Neural cell (in vitro differentiated cells): ENCODE measurements around the gene MAGOHB. TPM values are rescaled to one million over a fixed set of nuclear protein-coding genes. Genes with fewer than 3 reads are reported as not detected.

Experiments
- H2AFZ ChIP-seq: fragments of 200-600, 300-800 bp; sonication (generic), shearing (Covaris generic); 2 replicates; pipeline ENCODE4 v1.6.0; 2014; ENCODE audit warnings: low read depth, mild to moderate bottlenecking, antibody characterized with exemption, low read length, moderate library complexity
- H3F3A ChIP-seq: fragments of 200-600 bp; shearing (Covaris generic); 2 replicates; pipeline ENCODE4 v1.6.1; 2016; ENCODE audit warnings: mild to moderate bottlenecking, moderate library complexity, mixed read lengths, antibody characterized with exemption, low read length; ENCODE audit not compliant: insufficient read depth, poor library complexity, severe bottlenecking
- H3K27ac ChIP-seq: fragments of 200-600, 300-800 bp; sonication (generic), shearing (Covaris generic); 2 replicates; pipeline ENCODE4 v1.5.1; 2014; ENCODE audit warnings: mild to moderate bottlenecking, low read length, moderate library complexity
- H3K27me3 ChIP-seq: fragments of 300-800, 200-600 bp; sonication (generic), shearing (Covaris generic); 2 replicates; pipeline ENCODE4 v1.6.0; 2014; ENCODE audit warnings: mild to moderate bottlenecking, low read depth, low read length, moderate library complexity; ENCODE audit not compliant: insufficient read depth
- H3K36me3 ChIP-seq: fragments of 300-800, 200-600 bp; sonication (generic), shearing (Covaris generic); 2 replicates; pipeline ENCODE4 v1.5.1; 2014; ENCODE audit warnings: mild to moderate bottlenecking, antibody characterized with exemption, low read length, moderate library complexity; ENCODE audit not compliant: insufficient read depth
- H3K4me2 ChIP-seq: fragments of 300-800, 200-600 bp; sonication (generic), shearing (Covaris generic); 2 replicates; pipeline ENCODE4 v1.6.0; 2014; ENCODE audit warnings: mild to moderate bottlenecking, low read length
- H3K4me3 ChIP-seq: fragments of 300-800, 200-600 bp; sonication (generic), shearing (Covaris generic); 2 replicates; pipeline ENCODE4 v1.5.1; 2014; ENCODE audit warnings: mild to moderate bottlenecking, low read length, moderate library complexity
- H3K79me2 ChIP-seq: fragments of 200-600 bp; shearing (Covaris generic); replicated peaks from 2 replicates; pipeline ENCODE4 v1.6.0; 2014; ENCODE audit warnings: mild to moderate bottlenecking, low read length, moderate library complexity; ENCODE audit not compliant: insufficient read depth
- H3K9ac ChIP-seq: fragments of 300-800, 200-600 bp; sonication (generic), shearing (Covaris generic); 2 replicates; pipeline ENCODE4 v1.6.1; 2016; ENCODE audit warnings: mild to moderate bottlenecking, low read length, mixed read lengths
- H3K9me2 ChIP-seq: fragments of 200-600 bp; shearing (Covaris generic); 2 replicates; pipeline ENCODE4 v1.6.1; 2016; ENCODE audit warnings: mild to moderate bottlenecking, low read length, mixed read lengths; ENCODE audit not compliant: insufficient read depth
- H3K9me3 ChIP-seq: fragments of 200-600, 300-800 bp; sonication (generic), shearing (Covaris generic); 2 replicates; pipeline ENCODE4 v1.6.1; 2016; ENCODE audit warnings: mild to moderate bottlenecking, mixed run types, low read length, moderate library complexity, mixed read lengths
- H4K20me1 ChIP-seq: fragments of 200-600 bp; shearing (Covaris generic); 2 replicates; pipeline ENCODE4 v1.6.1; 2016; ENCODE audit warnings: mild to moderate bottlenecking, mixed run types; ENCODE audit not compliant: insufficient read depth
- CTCF ChIP-seq: fragments of 450-650 bp; IDR thresholded peaks from 2 replicates; pipeline ENCODE4 v1.5.1; 2014; ENCODE audit warnings: antibody characterized with exemption, mild to moderate bottlenecking, moderate library complexity; ENCODE audit not compliant: poor library complexity, severe bottlenecking
- EP300 ChIP-seq: fragments of 450-650 bp; conservative IDR thresholded peaks from 2 replicates; pipeline ENCODE4 v1.6.1; 2014; ENCODE audit warnings: antibody characterized with exemption, mild to moderate bottlenecking, moderate library complexity; ENCODE audit not compliant: poor library complexity, severe bottlenecking
- EZH2 ChIP-seq: fragments of 200-600, 300-800 bp; shearing (Covaris generic), sonication (generic); IDR thresholded peaks from 2 replicates; pipeline ENCODE4 v1.6.1; 2014; ENCODE audit warnings: antibody characterized with exemption, low read length, borderline replicate concordance, mild to moderate bottlenecking; ENCODE audit not compliant: insufficient read depth, poor library complexity, severe bottlenecking
- MXI1 ChIP-seq: fragments of 450-650 bp; conservative IDR thresholded peaks from 2 replicates; pipeline ENCODE4 v1.6.1; 2014; ENCODE audit warnings: antibody characterized with exemption, mild to moderate bottlenecking; ENCODE audit not compliant: poor library complexity, severe bottlenecking
- POLR2AphosphoS5 ChIP-seq: IDR thresholded peaks from 2 replicates; pipeline ENCODE4 v1.6.1; 2012
- RAD21 ChIP-seq: fragments of 450-650 bp; conservative IDR thresholded peaks from 2 replicates; pipeline ENCODE4 v1.6.1; 2014; ENCODE audit warnings: antibody characterized with exemption, mild to moderate bottlenecking, moderate library complexity
- SMC3 ChIP-seq: fragments of 450-650 bp; conservative IDR thresholded peaks from 2 replicates; pipeline ENCODE4 v1.6.1; 2014; ENCODE audit warnings: antibody characterized with exemption, mild to moderate bottlenecking, moderate library complexity; ENCODE audit not compliant: poor library complexity
- TAF1 ChIP-seq: IDR thresholded peaks from 2 replicates; pipeline ENCODE4 v1.6.1; 2012; ENCODE audit warnings: low read depth
- polyA plus RNA-seq: library from polyadenylated mRNA; depleted of rRNA; stranded (reverse); fragments of >200 nt; gene quantifications from 2 replicates; pipeline ENCODE4 v1.2.3, GENCODE V29; 2014
- TF ChIP-seq, protein P1 (sequence below): IDR thresholded peaks from 2 replicates; pipeline ENCODE4 v1.6.1; 2012; ENCODE audit warnings: borderline replicate concordance

Gene MAGOHB
- polyA plus RNA-seq, 1 donor from 2014 or later = 43.3 TPM

GRCh38 chr12:10617863-10618262 is 4.5 kb upstream of the MAGOHB start:
- no peaks in the 10 kb centered on the region for H3K9me3 ChIP-seq
- H3K36me3 ChIP-seq = no peaks in the 10 kb centered on the region
- H2AFZ ChIP-seq = no peak overlapping the region
- H3K9me2 ChIP-seq = no peaks in the 10 kb centered on the region
- peaks cover 4% of the 10 kb centered on the region for H3K79me2 ChIP-seq
- no peak overlapping the region for H3K27ac ChIP-seq
- H3K4me2 ChIP-seq = no peak overlapping the region
- H3K27me3 ChIP-seq = no peaks in the 10 kb centered on the region
- no peaks in the 10 kb centered on the region for H3F3A ChIP-seq
- TF ChIP-seq MXI1 = no peak
- TF ChIP-seq TAF1 = no peak
- no peak for TF ChIP-seq SMC3
- TF ChIP-seq EP300 = no peak
- TF ChIP-seq CTCF = no peak
- TF ChIP-seq POLR2AphosphoS5 = no peak
- no peak for TF ChIP-seq RAD21
- TF ChIP-seq, protein P1, sequence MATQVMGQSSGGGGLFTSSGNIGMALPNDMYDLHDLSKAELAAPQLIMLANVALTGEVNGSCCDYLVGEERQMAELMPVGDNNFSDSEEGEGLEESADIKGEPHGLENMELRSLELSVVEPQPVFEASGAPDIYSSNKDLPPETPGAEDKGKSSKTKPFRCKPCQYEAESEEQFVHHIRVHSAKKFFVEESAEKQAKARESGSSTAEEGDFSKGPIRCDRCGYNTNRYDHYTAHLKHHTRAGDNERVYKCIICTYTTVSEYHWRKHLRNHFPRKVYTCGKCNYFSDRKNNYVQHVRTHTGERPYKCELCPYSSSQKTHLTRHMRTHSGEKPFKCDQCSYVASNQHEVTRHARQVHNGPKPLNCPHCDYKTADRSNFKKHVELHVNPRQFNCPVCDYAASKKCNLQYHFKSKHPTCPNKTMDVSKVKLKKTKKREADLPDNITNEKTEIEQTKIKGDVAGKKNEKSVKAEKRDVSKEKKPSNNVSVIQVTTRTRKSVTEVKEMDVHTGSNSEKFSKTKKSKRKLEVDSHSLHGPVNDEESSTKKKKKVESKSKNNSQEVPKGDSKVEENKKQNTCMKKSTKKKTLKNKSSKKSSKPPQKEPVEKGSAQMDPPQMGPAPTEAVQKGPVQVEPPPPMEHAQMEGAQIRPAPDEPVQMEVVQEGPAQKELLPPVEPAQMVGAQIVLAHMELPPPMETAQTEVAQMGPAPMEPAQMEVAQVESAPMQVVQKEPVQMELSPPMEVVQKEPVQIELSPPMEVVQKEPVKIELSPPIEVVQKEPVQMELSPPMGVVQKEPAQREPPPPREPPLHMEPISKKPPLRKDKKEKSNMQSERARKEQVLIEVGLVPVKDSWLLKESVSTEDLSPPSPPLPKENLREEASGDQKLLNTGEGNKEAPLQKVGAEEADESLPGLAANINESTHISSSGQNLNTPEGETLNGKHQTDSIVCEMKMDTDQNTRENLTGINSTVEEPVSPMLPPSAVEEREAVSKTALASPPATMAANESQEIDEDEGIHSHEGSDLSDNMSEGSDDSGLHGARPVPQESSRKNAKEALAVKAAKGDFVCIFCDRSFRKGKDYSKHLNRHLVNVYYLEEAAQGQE = no peak
- TF ChIP-seq EZH2 = no peak
- H3K9ac ChIP-seq = no peak overlapping the region
- no peaks in the 10 kb centered on the region for H4K20me1 ChIP-seq
- no peak overlapping the region for H3K4me3 ChIP-seq

DNA sequence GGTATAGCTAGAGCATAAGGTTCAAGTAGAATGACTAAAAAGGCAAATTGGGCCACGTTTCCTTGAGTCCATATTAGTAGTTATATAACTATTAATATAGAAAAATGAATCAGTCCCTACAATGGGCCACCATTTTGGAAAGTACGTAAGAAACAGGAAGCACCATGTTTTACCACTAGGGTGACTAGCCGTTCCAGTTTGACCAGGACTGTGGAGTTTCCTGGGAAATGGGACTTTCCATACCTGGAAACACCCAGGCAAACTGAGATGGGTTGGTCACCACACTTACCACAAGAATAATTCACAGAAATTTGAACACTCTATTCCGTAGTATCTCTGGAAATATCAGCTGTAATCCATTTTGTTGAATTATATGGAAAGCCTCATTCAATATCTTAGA is 2.1 kb upstream of the MAGOHB start:
- no peak overlapping the region for H2AFZ ChIP-seq
- TF ChIP-seq EZH2 (no peak), POLR2AphosphoS5 (no peak), SMC3 (no peak), EP300 (no peak), MXI1 (no peak), RAD21 (no peak), TAF1 (no peak), CTCF (no peak)
- TF ChIP-seq, protein P1 = no peak

More for the DNA sequence above, 2.1 kb upstream of the MAGOHB start:
- H3K9ac ChIP-seq = no peak overlapping the region
- no peaks in the 10 kb centered on the region for H4K20me1 ChIP-seq
- no peaks in the 10 kb centered on the region for H3F3A ChIP-seq
- H3K9me2 ChIP-seq = no peaks in the 10 kb centered on the region
- H3K4me2 ChIP-seq = no peak overlapping the region
- no peaks in the 10 kb centered on the region for H3K36me3 ChIP-seq
- no peak overlapping the region for H3K4me3 ChIP-seq
- peaks cover 14% of the 10 kb centered on the region for H3K79me2 ChIP-seq
- no peaks in the 10 kb centered on the region for H3K9me3 ChIP-seq
- H3K27me3 ChIP-seq = no peaks in the 10 kb centered on the region
- no peak overlapping the region for H3K27ac ChIP-seq
